Tongue (tissue), 3 donors: Measurements from ENCODE around the gene TSKS. TPM values are rescaled to one million over a fixed set of nuclear protein-coding genes. Genes with fewer than 3 reads are reported as not detected.

Experiments
- DNase-seq: peaks from one replicate; pipeline ENCODE4 v3.0.0-alpha.2; 2015
- small RNA-seq: library from RNA; depleted of rRNA; stranded (forward); fragments of <200 nt; gene quantifications from one replicate; pipeline ENCODE3, GENCODE V24; 2014; ENCODE audit warnings: low replicate concordance
- total RNA-seq: library from RNA; depleted of rRNA; stranded (reverse); fragments of >200 nt; gene quantifications from one replicate; pipeline ENCODE4 v1.2.3, GENCODE V29; 2014

TSKS gene
- total RNA-seq, 1 donor from 2014 or later: 1.1 TPM

DNA sequence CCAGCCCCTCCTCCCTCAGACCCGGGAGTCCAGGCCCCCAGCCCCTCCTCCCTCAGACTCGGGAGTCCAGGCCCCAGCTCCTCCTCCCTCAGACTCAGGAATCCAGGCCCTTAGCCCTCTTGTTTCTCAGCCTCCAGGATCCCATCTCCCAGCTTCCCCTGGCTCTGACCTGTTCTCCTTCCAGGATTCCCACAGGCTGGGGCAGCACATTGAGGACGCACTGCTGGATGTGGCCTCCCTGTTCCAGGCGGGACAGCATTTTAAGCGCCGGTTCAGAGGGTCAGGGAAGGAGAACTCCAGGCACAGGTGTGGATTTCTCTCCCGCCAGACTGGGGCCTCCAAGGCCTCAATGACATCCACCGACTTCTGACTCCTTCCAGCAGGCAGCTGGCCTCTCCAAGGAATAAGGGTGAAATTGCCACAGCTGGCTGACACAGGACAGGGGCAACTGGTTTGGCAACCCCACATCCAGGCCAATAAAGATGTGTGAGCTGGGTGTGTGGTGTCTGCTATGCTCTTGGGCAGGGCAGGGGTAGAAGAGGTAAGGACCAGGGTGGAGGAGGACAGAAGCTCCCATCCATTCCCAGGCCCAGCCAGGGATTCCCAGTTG, 49.8 kb downstream of the TSKS start:
- DNase-seq: peak; percentile 73

- DNase-seq: peak; percentile 63
These were observed 50.7 kb downstream of the TSKS start for GRCh38 chr19:49712397-49712859.

DNA sequence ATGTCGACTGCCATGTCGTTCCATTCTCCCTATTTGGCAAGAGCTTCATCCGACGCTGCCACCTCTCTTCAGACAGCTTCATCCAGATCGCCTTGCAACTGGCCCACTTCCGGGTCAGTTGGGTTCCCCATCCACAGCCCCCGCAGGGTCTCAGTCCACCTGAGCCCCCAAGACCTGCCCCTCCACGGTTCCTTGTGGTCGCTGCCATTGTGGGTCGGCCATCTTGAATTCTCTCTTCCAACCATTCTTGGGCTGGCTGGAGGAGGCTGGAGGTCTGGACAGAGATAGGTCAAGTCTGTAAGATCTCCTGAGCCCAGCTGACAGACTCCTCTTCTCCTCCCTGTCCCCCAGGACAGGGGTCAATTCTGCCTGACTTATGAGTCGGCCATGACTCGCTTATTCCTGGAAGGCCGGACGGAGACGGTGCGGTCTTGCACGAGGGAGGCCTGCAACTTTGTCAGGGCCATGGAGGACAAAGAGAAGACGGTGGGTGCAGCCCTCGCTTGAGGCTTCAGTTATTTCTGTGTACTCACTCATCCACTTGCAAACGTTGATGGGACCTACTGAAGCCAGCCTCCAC, 52.6 kb downstream of the TSKS start:
- no peak for DNase-seq

DNA sequence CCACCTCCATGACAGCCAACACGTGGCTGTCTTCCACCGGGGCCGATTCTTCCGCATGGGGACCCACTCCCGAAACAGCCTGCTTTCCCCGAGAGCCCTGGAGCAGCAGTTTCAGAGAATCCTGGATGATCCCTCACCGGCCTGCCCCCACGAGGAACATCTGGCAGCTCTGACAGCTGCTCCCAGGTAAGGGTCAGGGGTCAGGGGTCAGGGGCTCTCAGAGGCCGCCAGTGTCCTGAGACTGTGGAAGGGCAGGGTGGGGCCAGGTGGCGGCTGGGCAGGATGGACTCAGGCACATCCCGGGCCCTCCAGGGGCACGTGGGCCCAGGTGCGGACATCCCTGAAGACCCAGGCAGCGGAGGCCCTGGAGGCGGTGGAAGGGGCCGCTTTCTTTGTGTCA, 57.2 kb downstream of the TSKS start:
- no peak for DNase-seq

DNA sequence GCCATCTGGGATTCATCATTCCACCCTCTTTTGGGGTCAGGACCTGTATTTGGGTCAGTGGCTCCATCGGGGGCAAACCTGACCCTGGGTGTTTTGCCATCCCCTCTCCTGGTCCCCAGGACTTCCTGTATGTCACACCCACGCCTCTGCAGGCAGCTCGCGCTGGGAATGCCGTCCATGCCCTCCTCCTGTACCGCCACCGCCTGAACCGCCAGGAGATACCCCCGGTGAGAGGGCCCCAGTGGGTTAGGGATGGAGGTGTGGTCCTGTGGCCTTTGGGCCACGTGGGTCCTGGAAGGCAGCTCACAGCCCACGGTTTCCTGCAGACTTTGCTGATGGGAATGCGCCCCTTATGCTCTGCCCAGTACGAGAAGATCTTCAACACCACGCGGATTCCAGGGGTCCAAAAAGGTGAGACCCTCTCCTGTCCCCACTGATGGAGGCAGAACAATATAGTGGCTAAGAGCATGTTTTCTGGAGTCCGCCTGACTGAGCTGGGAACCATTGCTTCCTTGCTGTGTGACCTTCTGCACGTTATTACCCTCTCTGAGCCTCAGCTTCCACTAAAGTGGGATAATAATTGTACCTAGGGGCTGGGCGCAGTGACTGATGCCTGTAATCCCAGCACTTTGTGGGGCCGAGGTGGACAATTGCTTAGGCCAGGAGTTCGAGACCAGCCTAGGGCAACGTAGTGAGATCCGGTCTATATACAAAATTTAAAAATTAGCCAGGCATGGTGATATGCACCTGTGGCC, 58.0 kb downstream of the TSKS start:
- DNase-seq: no peak

GRCh38 chr19:49701271-49701786, 61.8 kb downstream of the TSKS start:
- no peak for DNase-seq

DNA sequence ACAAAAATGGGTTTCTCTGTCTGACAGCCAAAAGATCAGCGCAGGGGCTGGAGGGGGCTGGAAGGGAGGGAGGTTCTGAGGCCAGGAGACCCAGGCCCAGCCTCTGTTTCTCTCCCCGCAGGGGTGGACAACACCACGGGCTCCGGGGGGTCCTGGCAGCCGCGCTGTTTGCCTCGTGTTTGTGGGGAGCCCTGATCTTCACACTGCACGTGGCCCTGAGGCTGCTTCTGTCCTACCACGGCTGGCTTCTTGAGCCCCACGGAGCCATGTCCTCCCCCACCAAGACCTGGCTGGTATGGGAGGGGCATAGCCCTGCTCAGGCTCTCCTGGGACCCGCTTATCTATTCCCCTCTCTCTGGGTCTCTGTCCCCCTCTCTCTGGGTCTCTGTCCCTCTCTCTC, 62.5 kb downstream of the TSKS start:
- no peak for DNase-seq

DNA sequence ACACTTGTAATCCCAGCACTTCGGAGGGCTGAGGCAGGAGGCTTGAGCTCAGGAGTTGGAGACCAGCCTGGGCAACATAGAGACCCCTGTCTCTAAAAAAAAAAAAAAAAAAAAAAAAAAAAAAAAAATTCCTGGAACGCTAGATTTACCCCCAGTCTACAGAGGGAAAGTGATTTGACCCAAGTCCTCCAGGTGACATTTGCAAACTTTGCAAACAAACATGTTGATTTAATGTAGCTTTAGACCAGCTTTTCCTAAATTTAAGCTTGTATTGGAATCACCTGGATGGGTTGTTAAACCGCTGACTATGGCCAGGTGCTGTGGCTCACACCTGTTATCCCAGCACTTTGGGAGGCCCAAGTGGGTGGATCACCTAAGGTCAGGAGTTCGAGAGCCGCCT, 63.7 kb downstream of the TSKS start:
- DNase-seq: no peak

- DNase-seq: no peak
These were observed 66.2 kb downstream of the TSKS start for GRCh38 chr19:49696865-49697264.

GRCh38 chr19:49696115-49696514, 67.0 kb downstream of the TSKS start:
- no peak for DNase-seq

- no peak for DNase-seq
These were observed 71.0 kb downstream of the TSKS start for GRCh38 chr19:49692147-49692506.

- peak; percentile 88 for DNase-seq
These were observed 71.6 kb downstream of the TSKS start for GRCh38 chr19:49691243-49692146.

DNA sequence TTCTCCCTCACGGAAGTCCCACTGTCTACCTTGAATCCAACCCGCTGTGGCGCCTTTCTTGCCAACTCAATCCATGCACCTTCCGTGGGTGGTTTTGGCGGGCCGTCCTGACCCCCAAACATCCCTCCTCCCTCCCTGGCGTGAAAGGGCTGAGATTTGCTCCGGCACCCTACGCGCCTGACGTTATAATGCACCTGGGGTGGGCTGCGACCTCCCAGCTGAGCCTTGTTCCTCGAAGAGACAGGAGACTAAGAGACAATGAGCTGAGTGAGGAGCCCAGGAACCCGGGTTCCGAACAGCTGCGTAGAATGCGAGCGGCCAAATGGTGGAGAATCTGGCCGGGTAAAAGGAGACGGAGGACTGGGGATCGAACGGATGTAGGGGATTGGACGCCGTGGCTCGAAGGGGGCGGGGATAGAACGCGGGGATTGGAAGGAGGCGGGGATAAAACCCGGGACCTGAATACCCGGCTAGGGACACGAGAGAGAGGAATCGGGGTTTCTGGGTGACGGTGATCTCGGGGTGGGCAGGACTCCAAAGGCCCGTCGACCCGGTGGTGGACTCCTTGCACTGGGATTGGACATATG, 72.4 kb downstream of the TSKS start, which contains the start of gene CPT1C:
Gene CPT1C (plus strand): TSS at position 461 of the 587 bp plus-strand sequence. CDS start 1,137 bp downstream, outside the sequence.
- DNase-seq: peak; percentile 93

GRCh38 chr19:49690079-49690655, 72.9 kb downstream of the TSKS start:
- no peak for DNase-seq

Small RNA genes lying within 50 kb of the gene (small RNA-seq; reads per million reads assigned to genes)
- gene MIR6799 (not detected), gene RNU6-841P (not detected)

Other genes with a start within 250 kb of the TSKS start
- gene RCN3, start 235.3 kb downstream of the TSKS start, total RNA-seq: 41.4 TPM
- gene NOSIP, start 182.8 kb downstream of the TSKS start, total RNA-seq: 47.6 TPM
- gene PRRG2, start 182.0 kb downstream of the TSKS start, total RNA-seq: 3.4 TPM
- 9.4 TPM for gene PRR12, start 172.1 kb downstream of the TSKS start, total RNA-seq
- gene RRAS, start 123.2 kb downstream of the TSKS start, total RNA-seq: 15.5 TPM
- 19.5 TPM for gene SCAF1, start 121.1 kb downstream of the TSKS start, total RNA-seq
- 44.0 TPM for gene IRF3, start 97.4 kb downstream of the TSKS start, total RNA-seq
- 10.9 TPM for gene BCL2L12, start 97.4 kb downstream of the TSKS start, total RNA-seq
- gene PRMT1, start 86.0 kb downstream of the TSKS start, total RNA-seq: 208 TPM
- 0.92 TPM for gene ADM5, start 73.7 kb downstream of the TSKS start, total RNA-seq
- gene CPT1C, start 72.2 kb downstream of the TSKS start, total RNA-seq: 5.1 TPM
- gene AP2A1, start 3.7 kb upstream of the TSKS start, total RNA-seq: 56.2 TPM
- gene FUZ, start 50.0 kb upstream of the TSKS start, total RNA-seq: 25.7 TPM
- gene MED25, start 55.0 kb upstream of the TSKS start, total RNA-seq: 38.2 TPM
- gene PTOV1, start 87.9 kb upstream of the TSKS start, total RNA-seq: 78.4 TPM
- 23.1 TPM for gene PNKP, start 104.3 kb upstream of the TSKS start, total RNA-seq
- gene AKT1S1, start 114.0 kb upstream of the TSKS start, total RNA-seq: 4.5 TPM
- 11.9 TPM for gene TBC1D17, start 114.4 kb upstream of the TSKS start, total RNA-seq
- not detected for gene IL4I1, start 133.6 kb upstream of the TSKS start, total RNA-seq
- 3.6 TPM for gene ATF5, start 165.9 kb upstream of the TSKS start, total RNA-seq
- 33.1 TPM for gene NUP62, start 166.2 kb upstream of the TSKS start, total RNA-seq
- gene SIGLEC11, start 197.9 kb upstream of the TSKS start, total RNA-seq: 0.92 TPM